H1 (cell line): ENCODE results near the gene DYNC2I2. TPM values are rescaled to one million over a fixed set of nuclear protein-coding genes. Genes with fewer than 3 reads are reported as not detected.

ENCODE experiments used
- CTCF ChIA-PET: fragments of 300-600 bp; sonication (Branson Sonifier 250); formaldehyde crosslinking; loops from one replicate; lab custom pipeline; 2021; ENCODE audit not compliant: partially characterized antibody; lab: Charles Lee
- POLR2A ChIA-PET: fragments of 300-600 bp; sonication (Branson Sonifier 250); formaldehyde crosslinking; loops from one replicate; lab custom pipeline; 2021; ENCODE audit warnings: inconsistent platforms; ENCODE audit not compliant: partially characterized antibody; lab: Charles Lee
- DNase-seq, 2 experiments: peaks; one replicate each; pipeline versions ENCODE4 v3.0.0 to v3.0.0-alpha.2; 2010 to 2022; ENCODE audit warnings: low spot score in 2 of 2, low read depth in 1 of 2, mixed read lengths in 1 of 2
- FAIRE-seq: peaks from 2 replicates; lab custom pipeline; 2011; peaks lifted over from hg19 to GRCh38; lab: Jason Lieb, UNC
- H2AFZ ChIP-seq: 2 replicates; pipeline ENCODE4 v1.8.1; 2012; ENCODE audit warnings: low read length, inconsistent platforms
- H2AK5ac ChIP-seq: 2 replicates; pipeline ENCODE4 v1.6.1; 2013; ENCODE audit warnings: low read depth, low read length
- H2BK120ac ChIP-seq: replicated peaks from 2 replicates; pipeline ENCODE3; 2013; ENCODE audit warnings: low read depth, low read length, inconsistent platforms
- H2BK12ac ChIP-seq: 2 replicates; pipeline ENCODE4 v1.6.1; 2013; ENCODE audit warnings: low read depth, low read length
- H2BK15ac ChIP-seq: 2 replicates; pipeline ENCODE4 v1.6.1; 2013; ENCODE audit warnings: low read length
- H2BK20ac ChIP-seq: 2 replicates; pipeline ENCODE4 v1.6.1; 2013; ENCODE audit warnings: low read length
- H2BK5ac ChIP-seq: 2 replicates; pipeline ENCODE4 v1.6.1; 2013; ENCODE audit warnings: low read depth, low read length
- H3K14ac ChIP-seq: 2 replicates; pipeline ENCODE4 v1.6.1; 2013; ENCODE audit warnings: inconsistent platforms; ENCODE audit not compliant: insufficient read length
- H3K18ac ChIP-seq: 2 replicates; pipeline ENCODE4 v1.6.1; 2013; ENCODE audit warnings: low read length; ENCODE audit errors: extremely low read depth
- H3K23ac ChIP-seq: 2 replicates; pipeline ENCODE4 v1.6.1; 2013; ENCODE audit warnings: inconsistent platforms; ENCODE audit not compliant: insufficient read length
- H3K23me2 ChIP-seq: 2 replicates; pipeline ENCODE4 v1.6.1; 2013; ENCODE audit warnings: low read depth, low read length
- H3K27ac ChIP-seq: 2 replicates; pipeline ENCODE4 v1.6.1; 2011; ENCODE audit warnings: low read depth, low read length, inconsistent platforms
- H3K27me3 ChIP-seq, 4 experiments: replicated peaks in 1 of 4; 1 replicate in 1 of 4; 2 replicates in 3 of 4; pipeline versions ENCODE4 v1.6.1 to v1.8.1; 2011 to 2013; ENCODE audit warnings: low read length in 3 of 4, mild to moderate bottlenecking in 3 of 4, inconsistent platforms in 2 of 4, mixed read lengths in 2 of 4, moderate library complexity in 1 of 4; ENCODE audit not compliant: control insufficient read depth in 3 of 4, insufficient read depth in 3 of 4; ENCODE audit errors: extremely low read depth in 1 of 4
- H3K36me3 ChIP-seq, 4 experiments: 2 replicates each; pipeline versions ENCODE4 v1.6.1 to v1.8.1; 2011 to 2013; ENCODE audit warnings: mild to moderate bottlenecking in 4 of 4, low read length in 3 of 4, moderate library complexity in 2 of 4, control low read depth in 1 of 4, inconsistent platforms in 1 of 4; ENCODE audit not compliant: insufficient read depth in 4 of 4, control insufficient read depth in 2 of 4
- H3K4ac ChIP-seq: replicated peaks from 2 replicates; pipeline ENCODE3; 2013; ENCODE audit warnings: low read length, low read depth, mixed read lengths, inconsistent platforms; ENCODE audit not compliant: insufficient read length
- H3K4me1 ChIP-seq, 4 experiments: replicated peaks in 1 of 4; 1 replicate in 1 of 4; 2 replicates in 3 of 4; pipeline versions ENCODE4 v1.6.1 to v1.8.1; 2011 to 2013; ENCODE audit warnings: low read length in 3 of 4, inconsistent platforms in 2 of 4, mixed read lengths in 1 of 4; ENCODE audit not compliant: insufficient read depth in 4 of 4, control insufficient read depth in 3 of 4
- H3K4me2 ChIP-seq, 2 experiments: 2 replicates each; pipeline versions ENCODE4 v1.6.1 to v1.8.1; 2011 to 2013; ENCODE audit warnings: low read depth in 2 of 2, low read length in 2 of 2, control low read depth in 1 of 2, inconsistent platforms in 1 of 2, mild to moderate bottlenecking in 1 of 2; ENCODE audit not compliant: insufficient read depth in 1 of 2
- H3K4me3 ChIP-seq, 4 experiments: fragments of 200-600, 300-600 bp in 1 of 4; sonication (generic), shearing (Covaris generic), sonication (Bioruptor Twin) in 1 of 4; 2 replicates each; pipeline versions ENCODE4 v1.5.1 to v1.8.1; 2011 to 2016; ENCODE audit warnings: low read length in 4 of 4, low read depth in 3 of 4, control low read depth in 2 of 4, inconsistent platforms in 2 of 4, mild to moderate bottlenecking in 2 of 4, mixed read lengths in 1 of 4, moderate library complexity in 1 of 4; ENCODE audit not compliant: insufficient read depth in 2 of 4; ENCODE audit errors: extremely low read depth in 1 of 4
- H3K56ac ChIP-seq: replicated peaks from 2 replicates; pipeline ENCODE3; 2013; ENCODE audit warnings: low read depth, mild to moderate bottlenecking, mixed read lengths, low read length, inconsistent platforms; ENCODE audit not compliant: insufficient read length
- H3K79me1 ChIP-seq: 2 replicates; pipeline ENCODE4 v1.6.1; 2013; ENCODE audit warnings: low read depth, low read length, control low read depth
- H3K79me2 ChIP-seq, 2 experiments: 2 replicates each; pipeline versions ENCODE4 v1.6.1 to v1.8.1; 2012 to 2013; ENCODE audit warnings: low read length in 2 of 2, mild to moderate bottlenecking in 2 of 2, inconsistent platforms in 1 of 2; ENCODE audit not compliant: insufficient read depth in 2 of 2, control insufficient read depth in 1 of 2
- H3K9ac ChIP-seq, 4 experiments: replicated peaks in 1 of 4; 1 replicate in 1 of 4; 2 replicates in 3 of 4; pipeline versions ENCODE4 v1.6.1 to v1.8.1; 2011 to 2013; ENCODE audit warnings: low read depth in 3 of 4, low read length in 3 of 4, control low read depth in 2 of 4, mild to moderate bottlenecking in 2 of 4, moderate library complexity in 2 of 4, inconsistent platforms in 1 of 4; ENCODE audit errors: extremely low read depth in 1 of 4
- H3K9me3 ChIP-seq, 2 experiments: 2 replicates each; pipeline versions ENCODE4 v1.6.1 to v1.8.1; 2012 to 2013; ENCODE audit warnings: mild to moderate bottlenecking in 2 of 2, moderate library complexity in 2 of 2, control low read depth in 1 of 2, inconsistent platforms in 1 of 2, low read depth in 1 of 2, low read length in 1 of 2, mixed read lengths in 1 of 2; ENCODE audit not compliant: insufficient read depth in 2 of 2
- H4K20me1 ChIP-seq, 2 experiments: replicated peaks in 1 of 2; 2 replicates each; pipeline versions ENCODE3 to v1.8.1; 2011 to 2013; ENCODE audit warnings: inconsistent platforms in 2 of 2, low read length in 2 of 2, mild to moderate bottlenecking in 1 of 2; ENCODE audit not compliant: insufficient read depth in 2 of 2, control insufficient read depth in 1 of 2
- H4K5ac ChIP-seq: 2 replicates; pipeline ENCODE4 v1.6.1; 2013; ENCODE audit warnings: low read length, low read depth, mixed read lengths, inconsistent platforms; ENCODE audit not compliant: insufficient read length
- H4K8ac ChIP-seq: 2 replicates; pipeline ENCODE4 v1.8.0; 2013; ENCODE audit warnings: mild to moderate bottlenecking, moderate library complexity, low read length, inconsistent platforms; ENCODE audit not compliant: insufficient read depth; ENCODE audit errors: extremely low read depth
- H4K91ac ChIP-seq: replicated peaks from 2 replicates; pipeline ENCODE3; 2013; ENCODE audit warnings: low read length, mixed read lengths, inconsistent platforms; ENCODE audit not compliant: insufficient read length
- ATF3 ChIP-seq: IDR thresholded peaks from 2 replicates; pipeline ENCODE4 v1.6.1; 2011; ENCODE audit warnings: low read depth, mild to moderate bottlenecking, low read length; ENCODE audit not compliant: insufficient read depth
- CBX5 ChIP-seq: fragments of 300-800, 300-1000 bp; sonication (generic); IDR thresholded peaks from 2 replicates; pipeline ENCODE4 v1.7.1; 2016; ENCODE audit warnings: antibody characterized with exemption, low read length, low read depth
- CEBPB ChIP-seq: IDR thresholded peaks from 2 replicates; pipeline ENCODE4 v1.6.1; 2012; ENCODE audit warnings: low read depth, low read length
- EP300 ChIP-seq, 2 experiments: IDR thresholded peaks; 1 replicate in 1 of 2; 2 replicates in 1 of 2; pipeline ENCODE4 v1.6.1; 2011 to 2012; ENCODE audit warnings: low read depth in 2 of 2, low read length in 2 of 2, mild to moderate bottlenecking in 2 of 2, borderline replicate concordance in 1 of 2, inconsistent platforms in 1 of 2, moderate library complexity in 1 of 2
- EZH2 ChIP-seq: fragments of 200-600 bp; sonication (generic); IDR thresholded peaks from 2 replicates; pipeline ENCODE4 v1.7.1; 2012; ENCODE audit warnings: low read depth, mild to moderate bottlenecking, moderate library complexity, low read length, inconsistent platforms; ENCODE audit not compliant: severe bottlenecking
- FOSL1 ChIP-seq: IDR thresholded peaks from 2 replicates; pipeline ENCODE4 v1.6.1; 2011; ENCODE audit warnings: mild to moderate bottlenecking, low read depth, low read length, moderate library complexity; ENCODE audit not compliant: insufficient read depth
- POLR2AphosphoS5 ChIP-seq: IDR thresholded peaks from 2 replicates; pipeline ENCODE4 v1.6.1; 2011; ENCODE audit warnings: low read depth, low read length
- POU5F1 ChIP-seq: IDR thresholded peaks from 2 replicates; pipeline ENCODE4 v1.6.1; 2011; ENCODE audit warnings: low read depth, mild to moderate bottlenecking, low read length, moderate library complexity
- TAF1 ChIP-seq: IDR thresholded peaks from 2 replicates; pipeline ENCODE4 v1.6.1; 2011; ENCODE audit warnings: mild to moderate bottlenecking, low read depth, low read length
- TEAD4 ChIP-seq: IDR thresholded peaks from 2 replicates; pipeline ENCODE4 v1.6.1; 2012; ENCODE audit warnings: low read depth, low read length, inconsistent platforms, mixed read lengths
- YY1 ChIP-seq: IDR thresholded peaks from 2 replicates; pipeline ENCODE4 v1.6.1; 2011; ENCODE audit warnings: low read depth, mild to moderate bottlenecking, low read length
- WGBS, 2 experiments: shearing (Covaris generic) in 1 of 2; methylation state at CpG; one replicate each; pipeline versions ENCODE4 v1.1.6 to v1.1.7; 2013 to 2015; ENCODE audit warnings: low lambda C conversion rate in 2 of 2, mixed read lengths in 2 of 2, inconsistent platforms in 1 of 2, low coverage in 1 of 2, missing lambda C conversion rate in 1 of 2; ENCODE audit not compliant: insufficient replicate concordance in 2 of 2, insufficient coverage in 1 of 2, insufficient read length in 1 of 2; ENCODE audit errors: extremely low coverage in 1 of 2, missing lambda C conversion rate in 1 of 2; 5-methylcytosine and 5-hydroxymethylcytosine counted together
- polyA plus RNA-seq, 7 experiments: library from polyadenylated mRNA; depleted of rRNA in 3 of 7; stranded (reverse) in 5 of 7; unstranded in 2 of 7; fragments of >200 nt in 5 of 7; fragments of 200-250 nt in 2 of 7; gene quantifications; 1 replicate in 5 of 7; 2 replicates in 1 of 7; 4 replicates in 1 of 7; pipeline versions ENCODE4 v1.2.1 to v1.2.3, GENCODE V29; 2011 to 2013; ENCODE audit warnings: missing spikeins in 2 of 7, mixed read lengths in 2 of 7
- total RNA-seq: library from RNA; stranded (reverse); fragmentation: NEBNext Ultra II Directional; extraction: Animal tissue kit (Norgen Biotek cat#: 25700); gene quantifications from 2 replicates; pipeline ENCODE4 v1.2.1, GENCODE V29; 2021
- TF ChIP-seq, protein P1 (sequence below): IDR thresholded peaks from 2 replicates; pipeline ENCODE4 v1.6.1; 2012; ENCODE audit warnings: inconsistent platforms

The DYNC2I2 gene
- total and polyA plus RNA-seq, 2 of the 8 experiments (the other 6 are each of a cell fraction or from before 2014, with no cell fraction given) = 58.0 to 78.5 TPM

DNA sequence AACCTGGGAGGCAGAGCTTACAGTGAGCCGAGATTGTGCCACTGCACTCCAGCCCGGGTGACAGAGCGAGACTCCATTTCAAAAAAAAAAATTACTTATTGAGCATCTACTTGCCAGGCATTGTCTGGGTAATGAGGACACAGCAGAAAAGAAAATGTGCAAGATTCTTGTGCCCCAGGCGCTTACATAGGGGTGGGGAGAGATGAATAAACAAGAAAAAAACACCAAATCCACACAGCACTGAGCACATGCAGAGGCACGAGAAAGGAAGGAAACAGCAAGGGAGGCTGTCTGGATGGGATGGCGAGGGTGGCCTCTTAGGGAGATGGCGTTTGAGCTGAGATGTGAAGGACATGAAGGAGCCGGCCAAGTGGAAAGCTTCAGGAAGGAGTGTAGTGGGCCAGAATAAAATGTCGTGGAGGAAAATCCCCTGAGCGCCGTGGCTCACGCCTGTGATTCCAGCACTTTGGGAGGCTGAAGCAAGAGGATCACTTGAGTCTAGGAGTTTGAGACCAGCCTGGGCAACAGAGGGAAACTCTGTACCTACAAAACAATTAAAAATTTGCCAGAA lies 13.9 kb downstream of the DYNC2I2 start:
- H4K20me1 ChIP-seq = peaks cover 0 to 6% of the 10 kb centered on the region in 2 experiments
- H3K27me3 ChIP-seq = no peaks in the 10 kb centered on the region
- H3K4me3 ChIP-seq = no peak overlapping the region
- no peaks in the 10 kb centered on the region for H3K4me1 ChIP-seq
- H2BK20ac ChIP-seq = no peak overlapping the region
- no peak overlapping the region for H3K56ac ChIP-seq
- H4K8ac ChIP-seq = no peak overlapping the region
- no peak overlapping the region for H3K4me2 ChIP-seq
- H3K79me1 ChIP-seq = 0 out of 2 replicates have a peak, but pooled peaks cover 5% of the 10 kb centered on the region
- DNase-seq (no peak), FAIRE-seq (no peak)
- no peak overlapping the region for H4K5ac ChIP-seq
- H3K9me3 ChIP-seq = no peaks in the 10 kb centered on the region
- no peak overlapping the region for H2AK5ac ChIP-seq
- ChIA-PET CTCF (interaction anchor here (1.0 to 1.2 kb wide), 2 partner anchors 10 to 12 kb away, joined by 3 read pairs; no protein-coding TSS in a partner anchor), POLR2A (interaction anchor here (0.7 to 15.6 kb wide), 4 partner anchors 9 to 75 kb away, joined by 3 to 313 read pairs (median 6); partner anchors contain the start of gene SET)
- no peak overlapping the region for H4K91ac ChIP-seq
- H3K23me2 ChIP-seq = no peaks in the 10 kb centered on the region
- WGBS, 2 experiments = 89% methylated on average over 12 of the region's 12 CpGs; no CpG with 5 or more reads in 1 of the 2 experiments
- peak overlapping the region in 1 of 4 experiments; percentile 67; a peak in 1 of 7 replicates for H3K9ac ChIP-seq
- no peak overlapping the region for H3K18ac ChIP-seq
- no peak overlapping the region for H2BK12ac ChIP-seq
- no peak overlapping the region for H2BK15ac ChIP-seq
- H3K79me2 ChIP-seq = no peaks in the 10 kb centered on the region; a peak in 1 of 4 replicates
- H3K23ac ChIP-seq = no peak overlapping the region
- no peak overlapping the region for H2BK5ac ChIP-seq
- no peak overlapping the region for H2AFZ ChIP-seq
- peaks cover 2 to 12% (median 11%) of the 10 kb centered on the region in 4 experiments; a peak in 5 of 8 replicates for H3K36me3 ChIP-seq
- H3K4ac ChIP-seq = no peak overlapping the region
- H3K14ac ChIP-seq = no peak overlapping the region
- no peak overlapping the region for H2BK120ac ChIP-seq
- no peak overlapping the region for H3K27ac ChIP-seq
- TF ChIP-seq POU5F1 = no peak
- TF ChIP-seq ATF3 = no peak
- TF ChIP-seq, protein P1, sequence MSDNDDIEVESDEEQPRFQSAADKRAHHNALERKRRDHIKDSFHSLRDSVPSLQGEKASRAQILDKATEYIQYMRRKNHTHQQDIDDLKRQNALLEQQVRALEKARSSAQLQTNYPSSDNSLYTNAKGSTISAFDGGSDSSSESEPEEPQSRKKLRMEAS = no peak
- no peak for TF ChIP-seq POLR2AphosphoS5
- no peak for TF ChIP-seq FOSL1
- no peak for TF ChIP-seq CBX5
- no peak for TF ChIP-seq EP300 (IDR thresholded peaks at IDR 0.05; ENCODE audit: borderline replicate concordance in 1 of 2, low read depth in 2 of 2, low read length in 2 of 2)
- TF ChIP-seq EZH2 = no peak
- no peak for TF ChIP-seq CEBPB
- TF ChIP-seq TEAD4 = no peak
- no peak for TF ChIP-seq YY1
- TF ChIP-seq TAF1 = no peak
